HepG2 (cell line): ENCODE measurements around the gene PDGFB. TPM values are rescaled to one million over a fixed set of nuclear protein-coding genes. Genes with fewer than 3 reads are reported as not detected.

Experiments
- AGO1 ChIP-seq: fragments of 200-400 bp; formaldehyde crosslinking; IDR thresholded peaks from 2 replicates; pipeline ENCODE4 v1.6.1; 2017; ENCODE audit warnings: mild to moderate bottlenecking, low read depth, low read length, moderate library complexity; ENCODE audit not compliant: poor library complexity, severe bottlenecking
- ATF1 ChIP-seq: IDR thresholded peaks from 2 replicates; pipeline ENCODE4 v1.6.1; 2016; ENCODE audit warnings: mild to moderate bottlenecking, control low read depth
- DMAP1 ChIP-seq: IDR thresholded peaks from 2 replicates; pipeline ENCODE4 v1.6.1; 2016
- DNMT1 ChIP-seq: sonication (generic); formaldehyde crosslinking; IDR thresholded peaks from 2 replicates; pipeline ENCODE4 v1.5.1; 2020; ENCODE audit warnings: mild to moderate bottlenecking, missing genetic modification reagents
- EP300 ChIP-seq, 3 experiments: sonication (generic) in 1 of 3; formaldehyde crosslinking in 1 of 3; IDR thresholded peaks; 2 replicates each; pipeline versions ENCODE4 v1.5.1 to v1.6.1; 2011 to 2020; ENCODE audit warnings: low read depth in 2 of 3, low read length in 2 of 3, borderline replicate concordance in 1 of 3, improper control_type of control experiment in 1 of 3, mild to moderate bottlenecking in 1 of 3, missing genetic modification reagents in 1 of 3, moderate library complexity in 1 of 3
- GATAD2A ChIP-seq: IDR thresholded peaks from 2 replicates; pipeline ENCODE4 v1.6.1; 2016
- KLF16 ChIP-seq, 2 experiments: sonication (generic) in 1 of 2; formaldehyde crosslinking in 1 of 2; IDR thresholded peaks; 2 replicates each; pipeline versions ENCODE4 v1.6.1 to v1.8.0; 2016 to 2023; ENCODE audit warnings: missing genetic modification reagents in 2 of 2, missing compliant biosample characterization in 1 of 2
- MAX ChIP-seq: IDR thresholded peaks from 2 replicates; pipeline ENCODE4 v1.6.1; 2012; ENCODE audit warnings: inconsistent platforms
- MLLT10 ChIP-seq: sonication (generic); formaldehyde crosslinking; IDR thresholded peaks from 2 replicates; pipeline ENCODE4 v1.4.0; 2020; ENCODE audit warnings: missing genetic modification reagents
- MNT ChIP-seq: fragments of 450-650 bp; IDR thresholded peaks from 2 replicates; pipeline ENCODE4 v1.6.1; 2016
- NFRKB ChIP-seq: fragments of 450-650 bp; IDR thresholded peaks from 2 replicates; pipeline ENCODE4 v1.6.1; 2017
- PHF21A ChIP-seq: sonication (generic); formaldehyde crosslinking; IDR thresholded peaks from 2 replicates; pipeline ENCODE4 v1.5.0; 2020; ENCODE audit warnings: mild to moderate bottlenecking, missing genetic modification reagents
- PPARG ChIP-seq: conservative IDR thresholded peaks from 2 replicates; pipeline ENCODE4 v1.6.1; 2016; ENCODE audit warnings: missing biosample characterization, missing genetic modification reagents
- SALL1 ChIP-seq: sonication (generic); formaldehyde crosslinking; IDR thresholded peaks from 2 replicates; pipeline ENCODE4 v1.8.0; 2022; ENCODE audit warnings: mild to moderate bottlenecking, missing genetic modification reagents
- STAG1 ChIP-seq: sonication (generic); formaldehyde crosslinking; IDR thresholded peaks from 2 replicates; pipeline ENCODE4 v1.4.0; 2020; ENCODE audit warnings: missing genetic modification reagents
- TIGD3 ChIP-seq: sonication (generic); formaldehyde crosslinking; IDR thresholded peaks from 2 replicates; pipeline ENCODE4 v1.5.1; 2020; ENCODE audit warnings: mild to moderate bottlenecking, missing genetic modification reagents, borderline replicate concordance
- YY1 ChIP-seq: IDR thresholded peaks from 2 replicates; pipeline ENCODE4 v1.6.1; 2011; ENCODE audit warnings: low read length, low read depth, moderate library complexity, mild to moderate bottlenecking; ENCODE audit not compliant: insufficient read depth, insufficient replicate concordance
- ZBTB7B ChIP-seq: sonication (generic); formaldehyde crosslinking; IDR thresholded peaks from 2 replicates; pipeline ENCODE4 v1.4.0; 2020; ENCODE audit warnings: missing genetic modification reagents
- ZFP36L1 ChIP-seq: sonication (generic); formaldehyde crosslinking; IDR thresholded peaks from 2 replicates; pipeline ENCODE4 v1.8.0; 2022; ENCODE audit warnings: mild to moderate bottlenecking, missing genetic modification reagents, moderate library complexity
- ZFP82 ChIP-seq: sonication (generic); formaldehyde crosslinking; IDR thresholded peaks from 2 replicates; pipeline ENCODE4 v1.5.1; 2020; ENCODE audit warnings: mild to moderate bottlenecking, missing genetic modification reagents, borderline replicate concordance
- ZKSCAN1 ChIP-seq: fragments of 150-350 bp; IDR thresholded peaks from 2 replicates; pipeline ENCODE4 v1.6.1; 2014; ENCODE audit warnings: low read length
- ZNF225 ChIP-seq: sonication (generic); formaldehyde crosslinking; IDR thresholded peaks from 2 replicates; pipeline ENCODE4 v1.4.0; 2020; ENCODE audit warnings: mild to moderate bottlenecking, missing genetic modification reagents
- ZNF282 ChIP-seq: fragments of 450-650 bp; IDR thresholded peaks from 2 replicates; pipeline ENCODE4 v1.6.1; 2018; ENCODE audit not compliant: partially characterized antibody
- ZNF33A ChIP-seq: sonication (generic); formaldehyde crosslinking; IDR thresholded peaks from 2 replicates; pipeline ENCODE4 v1.5.1; 2020; ENCODE audit warnings: missing genetic modification reagents, mild to moderate bottlenecking, moderate library complexity, borderline replicate concordance
- ZNF557 ChIP-seq: sonication (generic); formaldehyde crosslinking; IDR thresholded peaks from 2 replicates; pipeline ENCODE4 v1.4.0; 2020; ENCODE audit warnings: missing genetic modification reagents
- ZNF577 ChIP-seq: sonication (generic); formaldehyde crosslinking; IDR thresholded peaks from 2 replicates; pipeline ENCODE4 v1.4.0; 2020; ENCODE audit warnings: mild to moderate bottlenecking, low read depth, missing genetic modification reagents, borderline replicate concordance
- ZNF607 ChIP-seq: sonication (generic); formaldehyde crosslinking; IDR thresholded peaks from 2 replicates; pipeline ENCODE4 v1.5.1; 2020; ENCODE audit warnings: missing genetic modification reagents, mild to moderate bottlenecking, borderline replicate concordance
- ZNF614 ChIP-seq: IDR thresholded peaks from 2 replicates; pipeline ENCODE4 v1.6.1; 2018; ENCODE audit warnings: missing biosample characterization, missing genetic modification reagents, inconsistent platforms, borderline replicate concordance
- ZNF703 ChIP-seq: sonication (generic); formaldehyde crosslinking; IDR thresholded peaks from 2 replicates; pipeline ENCODE4 v1.5.1; 2020; ENCODE audit warnings: missing genetic modification reagents, mild to moderate bottlenecking, moderate library complexity, borderline replicate concordance
- ZNF749 ChIP-seq: sonication (generic); formaldehyde crosslinking; IDR thresholded peaks from 2 replicates; pipeline ENCODE4 v1.8.0; 2022; ENCODE audit warnings: mild to moderate bottlenecking, missing genetic modification reagents, moderate library complexity, borderline replicate concordance
- ZSCAN22 ChIP-seq: sonication (generic); formaldehyde crosslinking; IDR thresholded peaks from 2 replicates; pipeline ENCODE4 v1.4.0; 2020; ENCODE audit warnings: mild to moderate bottlenecking, missing genetic modification reagents
- polyA plus RNA-seq, 8 experiments: library from polyadenylated mRNA; depleted of rRNA in 3 of 8; stranded (reverse) in 7 of 8; unstranded in 1 of 8; fragments of >200 nt; fragmentation: Illumina TruSeq in 4 of 8; extraction: Trizol in 4 of 8; gene quantifications; 2 replicates each; pipeline versions ENCODE4 v1.2.1 to v1.2.3, GENCODE V29; 2011 to 2016; ENCODE audit warnings: low read depth in 4 of 8, missing spikeins in 1 of 8, mixed read lengths in 1 of 8; ENCODE audit not compliant: insufficient read depth in 1 of 8
- total RNA-seq, 5 experiments: library from RNA; depleted of rRNA; stranded (reverse); fragments of >200 nt; fragmentation: Illumina TruSeq; extraction: Trizol; gene quantifications; 2 replicates each; pipeline ENCODE4 v1.2.3, GENCODE V29; 2016; ENCODE audit warnings: low read depth in 1 of 5

Gene PDGFB
- total and polyA plus RNA-seq, 2 of the 13 experiments (the other 11 are each of a cell fraction or from before 2014, with no cell fraction given) = 1.4 to 10.1 TPM

GRCh38 chr22:39176143-39176713 is 68.6 kb downstream of the PDGFB start (continued):
- peak in 1 of 2 experiments; percentile 60; a peak in 1 of 4 replicates for TF ChIP-seq EP300 (IDR thresholded peaks at IDR 0.05; ENCODE audit: low read depth in 2 of 2, low read length in 2 of 2)
- peak; percentile 53; the same call in 1 of the 2 replicates for TF ChIP-seq EP300 (CRISPR knock-in tag; IDR thresholded peaks at IDR 0.05; ENCODE audit: borderline replicate concordance)
- TF ChIP-seq ZNF614 (CRISPR knock-in tag) = 0 out of 2 replicates have a peak, but pooled peaks have one; percentile 44
- TF ChIP-seq MNT = no peak
- no peak for TF ChIP-seq ZFP36L1 (CRISPR knock-in tag)
- TF ChIP-seq ZNF749 (CRISPR knock-in tag) = no peak
- peak; percentile 75 for TF ChIP-seq PHF21A (CRISPR knock-in tag)
- TF ChIP-seq ZNF282 = no peak
- TF ChIP-seq GATAD2A = peak; percentile 73
- TF ChIP-seq ZNF703 (CRISPR knock-in tag) = no peak
- TF ChIP-seq ZNF577 = no peak
- no peak for TF ChIP-seq ZKSCAN1
- no peak for TF ChIP-seq ZSCAN22
- no peak for TF ChIP-seq KLF16 (CRISPR knock-in tag; IDR thresholded peaks at IDR 0.05)
- TF ChIP-seq ATF1 (CRISPR knock-in tag) = no peak
- peak; percentile 15; the same call in 1 of the 2 replicates for TF ChIP-seq MAX
- TF ChIP-seq ZNF33A (CRISPR knock-in tag) = no peak
- TF ChIP-seq DNMT1 (CRISPR knock-in tag) = no peak
- peak; percentile 58 for TF ChIP-seq YY1
- no peak for TF ChIP-seq PPARG
- TF ChIP-seq ZNF607 = peak; percentile 47; the same call in 1 of the 2 replicates
- TF ChIP-seq DMAP1 (CRISPR knock-in tag) = no peak
- no peak for TF ChIP-seq NFRKB
- TF ChIP-seq STAG1 (CRISPR knock-in tag) = no peak; the same call in 1 of the 2 replicates
- TF ChIP-seq TIGD3 (CRISPR knock-in tag) = no peak
- TF ChIP-seq SALL1 (CRISPR knock-in tag) = peak; percentile 81
- peak; percentile 77 for TF ChIP-seq ZBTB7B (CRISPR knock-in tag)
- TF ChIP-seq ZFP82 (CRISPR knock-in tag) = no peak
- TF ChIP-seq AGO1 = no peak
- no peak for TF ChIP-seq MLLT10
- no peak for TF ChIP-seq ZNF225 (CRISPR knock-in tag)
- TF ChIP-seq ZNF557 (CRISPR knock-in tag) = no peak
